Activated B cell treated with CpG ODN at 0.5 μM for 24 hours (primary cell): ENCODE measurements around the gene IL11RA. TPM values are rescaled to one million over a fixed set of nuclear protein-coding genes. Genes with fewer than 3 reads are reported as not detected.

Source experiments
- ATAC-seq: fragments of 200-7000 bp; cut with Tn5 transposase; one replicate; pipeline ENCODE4 v1.10.0; 2021; ENCODE audit warnings: low read depth, mild to moderate bottlenecking, moderate library complexity
- CTCF ChIA-PET: fragments of 350-600 bp; sonication (Branson Sonifier 250); formaldehyde crosslinking; loops from one replicate; lab custom pipeline; 2021; ENCODE audit warnings: antibody characterized with exemption; lab: Charles Lee
- POLR2A ChIA-PET: fragments of 350-600 bp; sonication (Branson Sonifier 250); formaldehyde crosslinking; loops from one replicate; lab custom pipeline; 2021; ENCODE audit warnings: antibody characterized with exemption; lab: Charles Lee
- DNase-seq: peaks from one replicate; pipeline ENCODE4 v3.0.0; 2022
- H3K27ac Mint-ChIP-seq: one replicate; pipeline ENCODE4 v1.8.0; 2020; ENCODE audit warnings: mixed read lengths
- H3K27me3 Mint-ChIP-seq: one replicate; pipeline ENCODE4 v1.8.0; 2021; ENCODE audit warnings: mixed read lengths
- H3K36me3 Mint-ChIP-seq: one replicate; pipeline ENCODE4 v1.8.0; 2021; ENCODE audit warnings: low read depth, mixed read lengths
- H3K4me1 Mint-ChIP-seq: one replicate; pipeline ENCODE4 v1.8.0; 2021; ENCODE audit warnings: mixed read lengths
- H3K4me3 Mint-ChIP-seq: one replicate; pipeline ENCODE4 v1.8.0; 2020; ENCODE audit warnings: mild to moderate bottlenecking, mixed read lengths
- H3K9me3 Mint-ChIP-seq: one replicate; pipeline ENCODE4 v1.8.0; 2020; ENCODE audit warnings: mixed read lengths
- intact Hi-C: fragments of 100-400 bp; cut with micrococcal nuclease; formaldehyde crosslinking; loops from one replicate; pipeline ENCODE4 v1.15.1; 2024
- total RNA-seq: library from RNA; stranded (reverse); gene quantifications from 2 replicates; pipeline ENCODE4 v1.2.3, GENCODE V29; 2022
- TF ChIP-seq, protein P1 (sequence below): fragments of 200-600 bp; IDR thresholded peaks from one replicate; pipeline ENCODE4 v1.8.0; 2022; ENCODE audit warnings: antibody characterized with exemption, mild to moderate bottlenecking

The IL11RA gene
- total RNA-seq, 1 donor from 2014 or later: 18.8 TPM

DNA sequence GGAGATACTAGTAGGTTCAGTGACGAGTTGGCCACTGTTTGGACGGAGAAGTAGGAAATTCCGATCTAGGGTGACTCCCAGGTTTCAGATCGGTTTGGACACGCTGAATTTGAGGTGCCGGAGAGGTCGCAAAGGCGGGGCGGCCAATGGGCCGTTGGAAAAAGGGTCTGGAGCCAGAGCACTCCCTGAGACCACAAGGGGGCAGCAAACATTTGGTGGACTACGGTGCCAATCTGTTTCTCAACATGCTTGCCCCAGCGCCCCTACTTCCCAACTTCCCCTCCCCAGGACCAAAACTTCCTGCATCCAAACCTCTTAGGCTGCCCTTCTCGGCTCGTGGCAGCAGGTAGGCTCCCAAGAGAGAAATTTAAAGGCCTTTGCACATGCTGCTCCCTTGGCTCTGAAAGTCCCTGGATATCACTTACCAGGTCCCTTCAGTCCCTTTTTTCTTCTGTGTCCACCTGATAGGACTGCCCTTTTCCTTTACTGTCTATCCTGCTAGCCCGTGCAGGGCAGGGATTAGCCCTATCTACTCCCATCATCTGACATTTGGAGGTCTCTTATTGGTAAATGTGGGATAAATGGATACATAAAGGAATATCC, 39.1 kb upstream of the IL11RA start:
- intact Hi-C loops: loop anchor here (1.0 to 10.0 kb wide), 13 partner anchors 7 to 1202 kb away; partner anchors contain the start of genes DCTN3, DNAI1, DNAJB5 and FAM219A
- H3K9me3 Mint-ChIP-seq: no peaks in the 10 kb centered on the region
- peak; percentile 46 for ATAC-seq

DNA sequence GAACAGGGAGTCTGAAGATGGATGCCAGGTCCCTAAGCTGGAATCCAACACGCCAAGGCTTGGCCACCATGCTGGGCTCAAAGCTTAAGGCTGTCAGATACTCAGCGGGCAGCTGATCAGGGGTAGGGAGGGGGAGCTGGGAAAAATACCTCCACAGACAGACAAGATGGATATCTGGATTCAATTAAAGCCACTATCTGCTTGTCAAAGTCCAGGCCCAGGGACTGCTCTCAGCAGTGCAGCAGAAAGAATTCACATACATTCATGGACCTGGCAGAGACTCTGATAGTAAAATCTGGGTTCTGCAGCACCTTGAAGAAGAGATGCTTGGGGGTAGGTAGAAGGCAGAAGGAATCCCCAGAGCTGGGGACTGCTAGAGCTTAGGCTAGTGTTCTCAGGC, 36.9 kb upstream of the IL11RA start:
- Mint-ChIP-seq H3K9me3 (no peaks in the 10 kb centered on the region), H3K36me3 (peaks cover 48% of the 10 kb centered on the region), H3K4me3 (no peak overlapping the region), H3K4me1 (peaks cover 30% of the 10 kb centered on the region), H3K27me3 (no peaks in the 10 kb centered on the region), H3K27ac (no peak overlapping the region)
- CTCF ChIA-PET: interaction anchor here (5.3 kb wide), 1 partner anchor 20 kb away, joined by 62 read pairs; the partner anchor contains the start of gene SIGMAR1
- ATAC-seq: no peak
- intact Hi-C loops: loop anchor here (10.0 kb wide), 2 partner anchors 1140 to 1200 kb away; partner anchors contain the start of genes HINT2, NOL6 and SPAG8
- no peak for DNase-seq
- TF ChIP-seq, protein P1, sequence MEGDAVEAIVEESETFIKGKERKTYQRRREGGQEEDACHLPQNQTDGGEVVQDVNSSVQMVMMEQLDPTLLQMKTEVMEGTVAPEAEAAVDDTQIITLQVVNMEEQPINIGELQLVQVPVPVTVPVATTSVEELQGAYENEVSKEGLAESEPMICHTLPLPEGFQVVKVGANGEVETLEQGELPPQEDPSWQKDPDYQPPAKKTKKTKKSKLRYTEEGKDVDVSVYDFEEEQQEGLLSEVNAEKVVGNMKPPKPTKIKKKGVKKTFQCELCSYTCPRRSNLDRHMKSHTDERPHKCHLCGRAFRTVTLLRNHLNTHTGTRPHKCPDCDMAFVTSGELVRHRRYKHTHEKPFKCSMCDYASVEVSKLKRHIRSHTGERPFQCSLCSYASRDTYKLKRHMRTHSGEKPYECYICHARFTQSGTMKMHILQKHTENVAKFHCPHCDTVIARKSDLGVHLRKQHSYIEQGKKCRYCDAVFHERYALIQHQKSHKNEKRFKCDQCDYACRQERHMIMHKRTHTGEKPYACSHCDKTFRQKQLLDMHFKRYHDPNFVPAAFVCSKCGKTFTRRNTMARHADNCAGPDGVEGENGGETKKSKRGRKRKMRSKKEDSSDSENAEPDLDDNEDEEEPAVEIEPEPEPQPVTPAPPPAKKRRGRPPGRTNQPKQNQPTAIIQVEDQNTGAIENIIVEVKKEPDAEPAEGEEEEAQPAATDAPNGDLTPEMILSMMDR: no peak
- POLR2A ChIA-PET: interaction anchor here (0.6 to 6.8 kb wide), 2 partner anchors 16 to 21 kb away, joined by 5 to 44 read pairs; partner anchors contain the start of gene SIGMAR1

More for the DNA sequence above, 39.1 kb upstream of the IL11RA start:
- POLR2A ChIA-PET: interaction anchor here (0.6 to 6.8 kb wide), 8 partner anchors 7 to 158 kb away, joined by 3 to 44 read pairs (median 4); partner anchors contain the start of genes DCTN3, DNAI1, FAM219A and GALT
- DNase-seq: peak; percentile 56
- no peaks in the 10 kb centered on the region for H3K27me3 Mint-ChIP-seq
- TF ChIP-seq, protein P1: no peak
- peak overlapping the region; percentile 62 for H3K27ac Mint-ChIP-seq
- CTCF ChIA-PET: interaction anchor here (0.9 to 5.3 kb wide), 4 partner anchors 8 to 52 kb away, joined by 3 to 62 read pairs (median 4); partner anchors contain the start of genes DCTN3 and SIGMAR1
- H3K4me3 Mint-ChIP-seq: peak overlapping the region; percentile 86
- H3K36me3 Mint-ChIP-seq: peaks cover 40% of the 10 kb centered on the region
- peaks cover 19% of the 10 kb centered on the region for H3K4me1 Mint-ChIP-seq

DNA sequence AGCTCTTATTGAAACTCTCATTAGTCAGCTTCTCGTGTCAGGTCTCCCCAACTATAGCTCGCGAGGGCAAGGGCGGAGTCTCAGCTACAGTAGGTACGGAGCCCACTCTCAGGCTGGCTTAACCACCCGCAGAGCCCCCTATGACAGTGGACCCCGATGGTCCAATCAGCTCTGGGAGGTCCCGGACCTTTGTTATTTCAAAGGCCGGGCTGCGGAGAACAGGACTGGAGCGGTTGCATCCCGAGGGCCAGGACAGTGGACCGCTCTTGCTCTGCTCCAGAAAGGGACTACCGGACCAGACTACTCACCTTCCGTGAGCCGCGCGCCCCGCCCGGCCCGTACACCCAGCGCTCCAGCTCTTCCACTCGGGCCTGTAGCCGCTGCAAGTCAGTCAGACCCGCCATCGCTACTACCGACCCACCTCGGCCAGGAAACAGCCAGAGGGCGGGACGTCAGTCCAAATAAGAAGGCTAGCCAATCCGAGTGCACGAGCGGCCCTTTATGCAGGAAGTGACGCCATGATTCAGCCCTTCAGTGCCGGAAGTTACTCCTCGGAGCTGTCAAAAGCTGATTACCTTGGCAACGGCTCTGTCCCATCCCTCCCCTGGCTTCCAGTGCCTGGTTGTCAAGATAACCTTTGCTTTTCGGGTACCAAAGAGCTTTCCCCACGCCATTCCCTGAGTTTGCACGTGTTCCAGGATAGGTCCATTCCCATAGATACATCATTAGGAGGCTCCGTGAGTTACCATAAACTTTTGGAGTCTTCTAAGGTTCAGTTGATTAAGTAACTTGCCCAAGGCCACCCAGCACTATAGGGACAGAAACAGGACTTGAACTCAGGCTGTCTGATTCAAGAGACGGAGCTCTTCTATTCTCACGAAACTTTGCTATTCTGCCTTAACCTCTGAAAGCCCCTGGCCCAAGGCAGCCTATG, 31.7 kb upstream of the IL11RA start, which contains the start of gene DCTN3:
Gene DCTN3, minus strand, starts transcription at position 435 of the 934 bp plus-strand sequence. Its CDS starts 31 bp downstream, at position 404.
- ATAC-seq (peak; percentile 98), DNase-seq (peak; percentile 69)
- peak within 1 kb of the TSS; percentile 95 for H3K4me3 Mint-ChIP-seq
- H3K27ac Mint-ChIP-seq: peak within 1 kb of the TSS; percentile 73
- H3K36me3 Mint-ChIP-seq: peaks cover 34% of the 10 kb centered on the region
- H3K27me3 Mint-ChIP-seq: peaks cover 30% of the 10 kb centered on the region
- ChIA-PET POLR2A (interaction anchor here (0.6 to 2.2 kb wide), 11 partner anchors 9 to 228 kb away, joined by 3 to 30 read pairs (median 4); partner anchors contain the start of genes DNAI1, FAM219A, GALT and RPP25L), CTCF (interaction anchor here (0.9 to 7.6 kb wide), 6 partner anchors 8 to 82 kb away, joined by 3 to 51 read pairs (median 6); partner anchors contain the start of genes GALT and RPP25L)
- TF ChIP-seq, protein P1: no peak
- intact Hi-C loops: loop anchor here (1.0 to 5.0 kb wide), 6 partner anchors 8 to 293 kb away; partner anchors contain the start of genes ARID3C, GALT, KIF24 and NUDT2
- no peaks in the 10 kb centered on the region for H3K9me3 Mint-ChIP-seq
- H3K4me1 Mint-ChIP-seq: peaks cover 29% of the 10 kb centered on the region

DNA sequence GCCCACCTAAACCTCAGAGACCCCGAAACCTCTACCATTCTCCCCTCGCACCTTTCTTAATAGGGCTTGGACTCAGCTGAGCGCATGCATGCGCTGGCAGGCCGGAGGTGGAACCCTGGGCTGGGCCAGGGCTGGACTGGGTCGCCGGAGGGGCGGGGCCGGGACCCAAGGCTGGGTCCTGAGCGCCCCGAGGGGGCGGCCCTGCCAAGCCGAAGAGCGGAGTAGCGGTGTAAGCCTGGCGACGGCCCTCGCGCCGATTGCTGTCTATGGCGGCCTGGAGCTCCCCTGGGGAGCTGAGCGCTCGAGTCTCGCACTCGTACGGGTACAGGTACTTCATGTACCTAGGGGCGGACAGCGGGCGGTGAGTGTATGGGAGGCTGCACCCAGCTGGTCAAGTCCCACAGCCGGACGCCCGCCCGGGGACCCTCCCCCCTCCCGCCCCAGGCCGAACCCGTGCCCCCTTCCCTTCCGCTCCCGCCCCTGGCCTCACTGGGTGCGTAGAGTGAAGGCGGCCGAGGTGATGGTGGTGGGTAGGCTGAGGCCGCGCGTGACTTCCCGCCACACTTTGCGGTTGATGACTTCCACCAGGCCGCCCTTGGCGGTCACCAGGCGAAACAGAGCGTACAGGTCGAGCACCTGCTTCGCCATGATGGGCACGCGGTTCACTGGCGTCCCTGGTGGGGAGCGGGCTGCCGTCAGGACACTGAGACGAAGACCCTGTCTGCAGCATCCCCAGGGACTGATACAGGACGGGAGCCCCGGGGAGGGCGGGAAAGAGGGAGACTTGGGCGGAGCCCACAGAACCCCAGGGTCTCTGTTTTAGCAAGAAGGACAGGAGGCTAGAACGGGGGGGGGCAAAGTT, 28.4 kb upstream of the IL11RA start:
- ATAC-seq: no peak
- DNase-seq: no peak
- ChIA-PET POLR2A (interaction anchor here (0.5 to 1.3 kb wide), 4 partner anchors 14 to 1321 kb away, joined by 3 to 6 read pairs (median 4); partner anchors contain the start of genes MYORG and SIGMAR1), CTCF (interaction anchor here (7.6 kb wide), 1 partner anchor 10 kb away, joined by 51 read pairs; no protein-coding TSS in a partner anchor)
- no peak overlapping the region for H3K27ac Mint-ChIP-seq
- peaks cover 57% of the 10 kb centered on the region for H3K27me3 Mint-ChIP-seq
- H3K4me1 Mint-ChIP-seq: peaks cover 36% of the 10 kb centered on the region
- H3K36me3 Mint-ChIP-seq: peaks cover 6% of the 10 kb centered on the region
- peak overlapping the region; percentile 58 for H3K4me3 Mint-ChIP-seq
- intact Hi-C loops: loop anchor here (5.0 kb wide), 1 partner anchor 296 kb away; the partner anchor contains the start of genes KIF24 and NUDT2
- H3K9me3 Mint-ChIP-seq: no peaks in the 10 kb centered on the region
- TF ChIP-seq, protein P1: no peak
